DMS79 (cell line): ENCODE data around the gene SV2A.
"Not testable (repeated sequence)": the region's sequence is repeated elsewhere in the genome, so short reads cannot be mapped to it uniquely, and the experiment has no call there.

Source experiments
- DNase-seq: peaks from one replicate; lab custom pipeline; 2025; lab: John Stamatoyannopoulos, UW

Gene SV2A

DNA sequence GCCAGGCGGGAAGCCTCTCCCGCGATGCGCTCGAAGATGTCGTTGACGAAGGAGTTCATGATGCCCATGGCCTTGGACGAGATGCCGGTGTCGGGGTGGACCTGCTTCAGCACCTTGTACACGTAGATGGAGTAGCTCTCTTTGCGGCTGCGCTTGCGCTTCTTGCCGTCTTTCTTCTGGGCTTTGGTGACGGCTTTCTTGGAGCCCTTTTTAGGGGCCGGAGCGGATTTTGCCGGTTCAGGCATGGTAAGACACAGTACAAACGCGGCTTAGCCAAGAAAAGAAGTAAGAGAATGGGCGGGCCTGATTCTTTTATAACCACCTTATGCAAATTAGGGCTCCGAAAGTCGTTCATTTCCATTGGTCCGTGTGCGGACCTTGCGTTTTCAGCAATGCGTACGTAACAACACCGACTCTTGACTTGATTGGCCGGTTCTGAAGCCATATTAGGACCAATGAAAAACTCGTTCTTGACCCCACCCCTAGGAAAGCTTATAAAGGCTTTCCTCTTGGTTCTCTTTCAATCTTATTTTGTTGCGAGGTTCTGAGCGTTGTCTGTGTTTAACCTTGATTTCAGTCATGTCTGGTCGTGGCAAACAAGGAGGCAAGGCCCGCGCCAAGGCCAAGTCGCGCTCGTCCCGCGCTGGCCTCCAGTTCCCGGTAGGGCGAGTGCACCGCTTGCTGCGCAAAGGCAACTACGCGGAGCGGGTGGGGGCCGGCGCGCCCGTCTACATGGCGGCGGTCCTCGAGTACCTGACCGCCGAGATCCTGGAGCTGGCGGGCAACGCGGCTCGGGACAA is 31.0 kb downstream of the SV2A start:
- peak; percentile 98 for DNase-seq

DNA sequence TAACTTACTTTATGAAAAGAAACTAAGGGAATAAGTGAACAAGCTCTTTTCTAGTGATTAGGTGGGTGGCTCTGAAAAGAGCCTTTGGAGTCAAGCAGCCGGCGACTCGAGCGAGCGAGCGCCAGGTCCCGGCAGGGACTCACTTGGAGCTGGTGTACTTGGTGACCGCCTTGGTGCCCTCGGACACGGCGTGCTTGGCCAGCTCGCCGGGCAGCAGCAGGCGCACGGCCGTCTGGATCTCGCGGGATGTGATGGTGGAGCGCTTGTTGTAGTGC is 31.6 kb downstream of the SV2A start:
- not testable (repeated sequence) for DNase-seq

DNA sequence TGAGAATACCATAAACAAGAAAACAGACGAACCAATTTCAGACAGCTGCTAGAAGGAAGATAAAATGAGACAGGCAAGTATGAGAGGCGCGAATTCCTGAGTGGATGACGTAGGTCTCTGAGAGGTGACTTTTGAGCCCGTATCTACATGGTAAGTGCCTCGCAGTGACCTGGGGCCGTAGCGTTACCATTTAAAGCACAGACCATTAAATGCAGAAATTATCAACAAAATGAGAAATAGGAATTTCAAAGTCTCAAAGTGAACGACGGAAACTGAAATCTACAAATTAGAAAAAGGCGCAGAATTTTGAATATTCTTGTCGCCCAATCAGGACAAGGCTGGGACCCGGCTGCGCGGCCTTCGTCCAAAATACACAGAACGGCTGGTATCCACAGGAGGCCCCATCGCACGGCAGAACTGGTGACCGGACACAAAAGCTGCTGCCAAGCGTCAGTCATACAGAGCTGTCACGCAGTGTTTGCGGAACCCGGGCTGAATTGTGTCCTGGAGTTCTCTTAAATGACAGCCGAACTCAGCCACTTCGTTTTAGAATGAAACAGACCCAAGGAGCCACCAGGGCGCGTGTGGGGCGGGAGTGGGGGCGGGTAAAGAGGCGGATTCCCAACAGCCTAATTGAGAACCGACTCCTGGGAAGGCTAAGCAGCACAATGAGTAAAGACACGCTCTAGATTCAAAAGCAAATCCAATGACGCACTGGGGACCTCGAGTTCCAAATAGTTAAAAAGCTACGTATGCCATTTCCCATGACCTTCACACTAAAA is 32.1 kb downstream of the SV2A start:
- DNase-seq = peak; percentile 79

DNA sequence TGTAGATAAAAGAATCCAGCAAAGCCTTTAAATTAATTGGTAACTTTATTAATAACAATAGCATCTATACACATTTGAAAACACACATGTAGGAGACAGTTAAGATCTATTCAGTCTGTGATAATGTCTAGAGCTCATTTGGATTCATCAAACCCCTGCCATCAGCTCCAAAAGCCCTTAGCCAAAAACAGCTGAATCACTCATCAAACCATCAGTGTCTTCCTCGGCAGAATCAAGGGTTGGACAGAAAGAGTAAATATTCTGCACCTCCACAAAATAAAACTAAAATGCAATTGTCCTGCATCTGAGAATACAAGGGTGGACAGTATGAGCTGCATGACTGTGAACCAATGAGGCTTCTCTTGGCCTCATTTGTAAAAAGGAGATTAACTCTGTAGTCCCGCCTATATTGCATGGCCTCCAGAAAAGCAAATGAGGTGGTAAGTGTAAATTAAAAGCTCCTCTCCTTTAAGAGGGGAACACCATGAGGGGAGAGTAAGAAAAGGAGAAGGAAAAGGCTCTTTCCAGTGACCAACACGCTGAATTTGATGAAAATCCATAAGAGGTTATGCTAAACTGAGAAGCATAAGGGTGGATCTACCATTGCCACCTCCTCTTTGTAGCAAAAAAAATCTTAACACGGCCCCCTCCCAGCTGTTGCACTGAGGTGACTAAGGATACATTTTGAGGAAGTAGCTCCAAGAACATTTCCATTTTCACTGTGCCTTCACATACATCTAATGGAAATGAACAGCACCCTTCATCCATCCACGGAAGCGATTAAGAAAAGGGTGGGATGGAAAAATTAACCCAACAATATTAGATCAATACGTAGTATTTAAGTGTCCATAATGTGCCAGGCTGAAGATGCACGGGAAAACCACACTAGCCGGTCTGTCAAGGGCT is 33.0 kb downstream of the SV2A start:
- DNase-seq = peak; percentile 64

DNA sequence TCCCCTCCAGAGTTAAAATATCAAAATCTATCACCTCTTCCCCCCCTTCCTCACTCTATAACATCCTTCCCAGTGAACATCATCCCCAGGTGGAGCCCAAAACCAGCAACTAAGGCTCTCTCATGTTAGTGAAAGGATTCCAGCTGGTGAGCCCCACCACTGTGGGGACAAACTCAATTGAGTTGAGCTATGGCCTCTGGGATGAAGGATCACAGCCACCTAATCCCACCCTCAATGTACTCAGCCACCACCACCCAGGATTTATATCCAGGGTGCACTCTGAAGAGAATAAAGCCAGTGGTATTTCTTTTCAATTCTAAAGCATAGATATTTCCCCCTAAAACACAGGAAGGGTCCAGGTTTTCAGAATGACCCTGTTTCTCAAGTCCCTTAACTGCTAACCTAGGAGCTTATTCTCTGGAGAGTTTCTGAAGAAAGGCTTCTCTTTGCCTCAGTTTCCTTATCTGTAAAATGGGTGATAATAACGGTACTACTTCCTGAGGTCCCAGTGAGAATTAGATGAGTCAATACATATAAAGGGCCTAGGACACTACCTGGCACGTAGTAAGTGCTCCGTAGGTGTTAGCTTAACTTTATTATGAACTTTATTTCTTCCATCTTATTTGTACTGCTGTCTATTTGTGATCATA is 33.9 kb downstream of the SV2A start:
- no peak for DNase-seq

DNA sequence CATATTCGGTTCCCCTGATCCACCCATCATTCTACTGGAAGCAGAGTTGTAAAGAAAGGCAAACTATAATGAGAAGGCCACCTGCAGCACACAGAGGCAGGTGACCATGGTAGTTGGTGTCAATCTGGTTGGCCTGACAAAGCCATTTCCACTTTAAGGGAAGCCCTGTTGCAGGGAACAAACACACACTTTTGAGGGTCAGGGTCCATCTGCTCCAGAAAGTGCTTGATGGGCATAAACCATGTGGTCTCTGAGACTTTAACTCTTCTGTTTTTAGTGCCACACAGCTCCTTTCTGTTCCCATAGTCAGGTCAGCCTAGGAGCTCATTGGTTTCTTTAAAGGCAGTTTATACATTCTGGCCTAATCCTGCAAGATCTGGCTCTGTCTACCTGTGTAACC is 35.8 kb downstream of the SV2A start:
- no peak for DNase-seq

DNA sequence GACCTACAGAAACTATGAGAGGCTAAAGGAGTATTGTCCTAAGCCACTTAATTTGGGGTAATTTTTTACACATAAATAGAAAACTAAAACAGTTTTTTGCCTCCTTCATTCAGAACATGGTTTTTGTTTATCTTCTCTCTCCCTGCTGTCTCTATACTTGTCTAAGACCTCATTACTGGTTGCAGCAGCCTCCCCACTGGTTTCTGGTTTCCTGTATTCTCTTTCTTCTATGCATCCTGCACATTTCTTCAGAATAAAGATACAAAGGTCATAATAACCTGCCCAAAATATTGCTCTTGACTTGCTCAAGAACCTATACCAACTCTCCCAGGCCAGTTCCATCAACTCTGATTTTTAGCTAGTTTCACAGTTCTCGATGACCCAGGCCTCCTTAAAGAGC is 38.1 kb downstream of the SV2A start:
- DNase-seq = no peak

DNA sequence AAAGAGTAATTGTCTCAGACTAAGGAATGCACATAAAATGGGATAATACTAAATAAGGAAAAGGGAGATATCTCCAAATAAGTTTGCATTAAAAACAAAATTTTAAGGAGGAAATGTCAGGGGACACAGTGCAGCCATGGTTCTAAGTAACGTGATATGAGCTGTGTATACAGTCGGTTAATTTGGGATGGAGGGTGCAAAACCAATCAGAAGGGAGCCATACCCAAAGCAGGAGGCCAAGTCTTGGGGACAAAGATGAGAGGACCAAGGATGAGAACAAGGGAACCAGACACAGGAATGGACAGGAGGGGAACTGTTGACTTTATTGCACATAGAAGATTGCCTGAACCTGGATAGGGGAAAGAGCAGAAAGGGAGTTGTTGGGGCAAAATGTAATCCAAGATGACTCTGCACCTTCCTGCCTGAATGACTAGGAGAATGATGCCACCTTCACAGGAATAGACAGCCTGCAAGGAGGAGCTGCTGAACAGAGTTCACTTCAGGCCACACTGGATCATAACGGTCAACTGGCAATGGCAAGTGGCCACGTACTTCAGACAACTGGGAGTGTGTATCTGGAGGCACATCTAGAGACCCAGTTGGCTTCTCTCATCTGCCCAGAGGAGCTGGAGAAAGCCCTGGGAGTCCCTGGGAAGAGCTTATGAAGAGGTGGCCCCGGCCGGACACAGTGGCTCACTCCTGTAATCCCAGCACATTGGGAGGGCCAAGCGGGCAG is 40.3 kb downstream of the SV2A start:
- DNase-seq = no peak

DNA sequence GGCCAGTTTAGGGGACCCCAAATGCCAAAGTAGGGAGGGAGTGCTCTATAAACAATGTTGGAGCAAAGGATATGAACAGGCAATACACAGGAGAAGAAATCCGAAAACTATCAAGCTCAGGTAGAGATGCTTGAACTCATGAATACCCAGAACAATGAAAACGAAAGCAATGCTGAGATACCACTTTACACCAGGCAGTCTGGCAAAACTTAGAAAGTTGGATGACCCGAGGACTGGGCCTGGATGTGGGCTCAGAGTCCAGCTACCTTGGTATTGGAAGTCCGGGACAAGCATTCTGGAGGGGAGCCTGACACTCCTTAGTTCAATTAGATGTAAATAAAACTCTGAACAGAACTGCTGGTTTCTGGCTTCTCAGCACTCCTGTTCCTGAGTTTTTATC is 44.6 kb downstream of the SV2A start:
- DNase-seq = not testable (repeated sequence)

DNA sequence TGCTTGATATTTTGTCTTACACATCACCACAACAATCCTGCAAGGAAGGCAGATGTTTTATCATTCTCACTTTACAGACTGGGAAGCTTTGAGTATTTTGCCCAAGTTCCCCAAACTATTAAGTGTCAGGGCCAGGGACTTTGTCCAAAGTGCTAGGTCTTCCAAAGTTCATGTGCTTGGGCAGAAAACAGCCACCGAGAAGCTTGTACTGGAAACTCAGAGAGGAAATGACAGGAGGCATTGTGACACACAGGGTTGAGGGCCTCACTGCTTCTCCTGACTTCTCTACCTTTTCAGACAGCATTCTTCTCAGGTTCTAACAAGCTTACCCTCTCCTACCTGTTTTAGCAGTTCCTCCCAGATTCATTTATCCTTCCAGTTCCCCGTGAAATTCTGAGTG is 50.8 kb downstream of the SV2A start:
- not testable (repeated sequence) for DNase-seq

DNA sequence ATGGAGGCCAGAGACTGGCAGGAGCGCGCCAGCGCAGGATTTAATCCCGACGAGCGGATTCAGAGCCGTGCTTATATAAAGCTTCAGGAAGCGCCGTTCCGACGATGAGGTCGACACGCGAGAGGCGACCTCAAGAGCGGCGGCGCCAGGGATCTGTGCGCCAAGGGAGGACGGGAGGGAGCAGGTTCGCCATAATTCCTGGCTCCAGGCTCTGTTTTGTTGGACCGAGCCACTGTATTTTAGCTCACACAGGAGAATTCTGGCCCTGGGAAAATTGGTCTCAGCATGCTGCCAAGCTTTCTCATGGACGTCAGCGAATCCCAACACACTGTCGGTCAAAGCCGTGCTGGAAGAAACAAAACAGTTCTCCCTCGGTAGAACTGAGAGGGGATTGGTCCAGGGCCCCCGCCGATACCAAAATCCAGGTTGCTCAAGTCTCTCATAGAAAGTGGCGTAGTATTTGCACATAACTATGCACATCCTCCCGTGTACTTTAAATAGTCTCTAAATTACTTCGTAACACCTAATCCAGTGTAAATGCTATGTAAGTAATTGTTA is 56.1 kb downstream of the SV2A start:
- DNase-seq = not testable (repeated sequence)

DNA sequence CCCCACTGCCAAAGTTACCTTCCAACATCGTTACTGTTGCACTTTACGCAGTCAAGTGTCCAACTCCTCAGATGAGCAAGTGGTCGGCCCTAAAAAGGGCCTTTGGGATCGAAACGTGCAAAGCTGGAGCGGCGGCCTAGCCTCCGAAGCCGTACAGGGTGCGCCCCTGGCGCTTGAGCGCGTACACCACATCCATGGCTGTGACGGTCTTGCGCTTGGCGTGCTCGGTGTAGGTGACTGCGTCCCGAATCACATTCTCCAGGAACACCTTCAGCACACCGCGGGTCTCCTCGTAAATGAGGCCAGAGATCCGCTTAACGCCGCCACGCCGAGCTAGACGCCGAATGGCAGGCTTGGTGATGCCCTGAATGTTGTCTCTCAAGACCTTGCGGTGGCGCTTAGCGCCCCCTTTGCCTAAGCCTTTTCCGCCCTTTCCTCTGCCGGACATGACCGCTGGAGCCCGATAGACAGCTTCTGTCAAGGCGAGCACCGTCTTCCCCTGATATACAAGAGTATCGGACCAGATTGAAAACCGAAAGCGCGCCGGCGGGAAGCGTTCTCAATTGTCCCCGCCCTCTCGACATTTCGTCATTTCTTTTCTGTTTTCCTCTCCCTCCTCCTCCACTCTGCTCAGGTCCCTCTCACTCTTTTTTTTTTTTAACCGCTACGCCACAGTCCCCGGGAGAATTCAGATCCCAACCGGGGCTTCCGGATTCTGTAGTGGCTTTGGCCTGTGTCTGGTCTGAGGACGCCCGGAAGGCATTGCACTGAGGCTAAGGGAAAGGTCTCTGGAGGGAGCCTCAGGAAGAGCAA is 56.8 kb downstream of the SV2A start:
- DNase-seq = not testable (repeated sequence)

DNA sequence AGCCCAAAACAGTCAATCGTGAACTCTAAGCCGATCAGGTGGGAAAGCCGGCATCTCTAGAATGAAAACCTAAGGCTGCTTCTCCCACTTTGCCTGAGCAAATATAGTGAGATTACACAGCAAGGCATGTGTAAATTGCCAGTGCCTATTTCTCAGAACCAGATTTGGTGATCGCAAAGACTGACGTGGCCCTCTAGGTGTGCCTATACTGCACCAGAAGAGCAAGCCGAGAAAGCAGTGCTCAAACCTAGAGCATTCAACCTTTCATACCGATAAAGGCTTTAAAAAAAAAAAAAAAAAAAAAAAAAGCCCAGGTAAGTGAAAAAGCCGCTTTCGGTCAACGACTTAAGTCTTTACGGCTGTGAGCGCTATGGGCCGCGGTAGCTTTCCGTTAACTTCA is 57.4 kb downstream of the SV2A start:
- not testable (repeated sequence) for DNase-seq
